NCI-H1436 (cell line): ENCODE data around the gene RNASEH2B.

Experiments
- DNase-seq: peaks from one replicate; lab custom pipeline; 2025; lab: John Stamatoyannopoulos, UW

Gene RNASEH2B

GRCh38 chr13:50941146-50941545, 31.6 kb downstream of the RNASEH2B start:
- no peak for DNase-seq

DNA sequence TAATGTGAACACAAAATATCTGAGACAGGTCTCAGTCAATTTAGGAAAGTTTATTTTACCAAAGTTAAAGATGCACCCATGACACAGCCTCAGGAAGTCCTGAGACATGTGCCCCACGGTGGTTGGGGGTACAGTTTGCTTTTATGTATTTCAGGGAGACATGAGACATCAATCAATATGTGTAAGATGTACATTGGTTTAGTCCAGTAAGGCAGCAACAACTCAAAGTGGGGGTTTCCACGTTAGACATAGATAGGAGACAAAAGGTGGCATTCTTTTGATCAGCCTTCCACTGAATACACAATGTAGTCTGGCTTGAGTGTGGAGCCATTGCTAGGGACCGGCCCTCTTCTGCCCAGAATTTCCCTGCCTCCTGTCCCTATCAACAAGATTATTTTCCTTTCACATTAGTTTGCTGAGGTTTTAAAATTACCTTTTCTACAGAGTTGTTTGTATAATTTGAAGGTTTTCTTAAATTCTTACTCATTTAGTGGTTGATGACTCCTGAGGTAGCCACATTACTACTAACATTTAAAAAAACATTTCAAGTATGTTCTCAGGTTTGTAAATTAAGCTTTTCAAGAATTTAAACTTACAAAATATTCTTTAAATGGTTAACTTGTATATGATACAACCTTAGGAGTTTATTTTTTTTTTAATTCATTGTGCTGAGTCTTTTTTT, 33.2 kb downstream of the RNASEH2B start:
- no peak for DNase-seq

DNA sequence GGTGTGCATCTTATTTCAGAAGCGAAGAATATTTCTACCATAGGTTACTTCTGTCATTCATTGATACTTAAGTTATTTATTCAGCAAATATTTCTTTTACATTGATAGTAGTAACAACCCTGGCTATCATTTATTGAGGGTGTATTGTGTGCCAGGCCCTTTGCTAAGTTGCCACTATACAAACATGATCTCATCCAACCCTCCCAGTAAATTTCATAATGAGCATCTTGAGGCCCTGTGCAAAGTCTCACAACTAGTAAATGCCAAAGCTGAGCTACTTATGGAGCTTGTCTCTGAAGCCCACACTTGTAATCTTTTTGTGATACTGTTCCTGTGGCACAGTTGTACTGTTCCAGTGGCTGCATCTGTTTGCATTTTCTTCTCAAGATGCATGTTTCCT, 36.1 kb downstream of the RNASEH2B start:
- DNase-seq: no peak

DNA sequence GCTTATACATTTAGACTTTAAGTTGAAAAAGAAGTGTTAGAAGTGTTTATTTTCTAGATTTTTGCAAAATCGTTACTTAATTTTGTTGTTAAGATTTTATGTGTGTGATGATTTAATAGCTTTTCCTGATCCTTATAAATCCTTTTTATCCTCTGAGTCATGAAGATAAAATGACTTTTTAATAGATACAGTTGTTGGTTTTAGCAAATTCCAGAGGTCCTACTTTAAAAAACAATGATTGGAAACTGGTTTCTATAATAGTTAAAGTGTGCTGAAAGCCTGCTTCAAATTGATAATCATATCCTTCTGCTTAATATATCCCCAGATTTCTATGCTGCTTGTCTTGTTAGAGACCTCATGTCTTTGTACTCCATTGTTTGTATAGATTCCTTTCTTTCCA, 39.0 kb downstream of the RNASEH2B start:
- no peak for DNase-seq

DNA sequence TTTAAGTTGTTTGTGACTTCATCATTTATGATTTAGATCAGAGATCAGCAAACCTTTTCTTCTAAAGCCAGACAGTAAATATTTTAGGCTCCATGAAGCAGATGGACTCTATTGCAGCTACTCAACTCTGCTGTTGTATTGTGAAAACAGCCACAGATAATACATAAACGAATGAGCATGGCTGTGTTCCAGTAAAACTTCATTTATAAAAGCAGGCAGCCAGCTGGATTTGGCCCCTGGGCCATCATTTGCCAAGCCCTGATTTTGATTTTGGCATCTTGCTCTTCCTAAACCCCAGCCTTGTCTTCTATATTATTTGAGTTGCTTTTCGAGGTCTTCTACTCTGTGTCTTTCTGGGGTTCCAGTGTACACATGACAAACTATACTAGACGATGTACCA, 41.3 kb downstream of the RNASEH2B start:
- no peak for DNase-seq

GRCh38 chr13:50951366-50951765, 41.8 kb downstream of the RNASEH2B start:
- no peak for DNase-seq

GRCh38 chr13:50955241-50955640, 45.6 kb downstream of the RNASEH2B start:
- DNase-seq: no peak

GRCh38 chr13:50955798-50956197, 46.2 kb downstream of the RNASEH2B start:
- DNase-seq: no peak

DNA sequence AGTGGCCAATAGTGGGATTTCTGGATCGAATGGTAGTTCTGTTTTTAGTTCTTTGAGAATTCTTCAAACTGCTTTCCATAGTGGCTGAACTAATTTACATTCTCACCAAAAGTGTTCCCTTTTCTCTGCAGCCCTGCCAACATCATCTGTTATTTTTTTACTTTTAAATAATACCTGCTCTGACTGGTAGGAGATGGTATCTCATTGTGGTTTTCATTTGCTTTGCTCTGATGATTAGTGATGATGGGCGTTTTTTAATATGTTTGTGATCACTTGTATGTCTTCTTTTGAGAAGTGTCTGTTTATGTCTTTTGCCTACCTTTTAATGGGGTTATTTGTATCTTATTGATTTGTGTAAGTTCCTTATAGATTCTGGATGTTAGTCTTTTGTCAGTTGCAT, 48.0 kb downstream of the RNASEH2B start:
- no peak for DNase-seq

GRCh38 chr13:50969691-50970090, 60.1 kb downstream of the RNASEH2B start:
- no peak for DNase-seq

GRCh38 chr13:50970956-50971355, 61.4 kb downstream of the RNASEH2B start:
- no peak for DNase-seq

DNA sequence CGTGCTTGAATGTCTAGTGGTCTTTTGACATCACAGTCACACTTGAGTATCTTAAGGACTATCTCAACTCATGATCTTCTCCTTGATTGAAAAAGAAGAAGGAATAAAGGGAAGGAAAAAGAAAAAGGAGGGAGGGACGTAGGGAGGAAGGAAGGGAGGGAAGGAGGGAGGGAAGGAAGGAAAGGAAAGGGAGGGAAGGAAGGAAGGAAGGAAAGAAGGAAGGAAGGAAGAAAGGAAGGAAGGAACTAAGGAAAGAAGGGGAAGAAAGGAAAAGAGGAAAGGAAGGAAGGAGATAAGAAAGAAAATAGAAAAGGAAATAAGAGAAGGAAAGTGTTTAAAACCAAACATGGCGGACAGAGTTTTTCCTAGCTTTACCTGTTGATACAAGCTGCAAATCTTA, 64.7 kb downstream of the RNASEH2B start:
- DNase-seq: no peak

GRCh38 chr13:50979187-50979586, 69.6 kb downstream of the RNASEH2B start:
- DNase-seq: no peak

DNA sequence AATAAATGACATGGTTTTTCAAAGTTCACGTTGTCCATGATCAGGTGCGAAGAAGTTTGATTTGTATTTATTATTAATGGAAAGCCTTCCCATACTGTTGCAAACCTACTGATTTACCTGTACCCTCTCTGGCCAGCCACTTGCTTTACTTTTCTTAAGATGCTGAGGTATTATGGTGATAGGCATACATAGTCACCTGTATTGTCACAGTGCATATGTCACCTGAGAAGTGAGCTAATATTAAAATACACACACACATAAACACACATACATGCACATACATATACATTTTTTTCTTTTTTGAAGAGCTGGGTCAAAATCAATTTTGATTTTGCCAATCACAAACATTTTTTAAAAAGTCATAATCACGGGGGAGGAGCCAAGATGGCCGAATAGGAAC, 72.1 kb downstream of the RNASEH2B start:
- no peak for DNase-seq

DNA sequence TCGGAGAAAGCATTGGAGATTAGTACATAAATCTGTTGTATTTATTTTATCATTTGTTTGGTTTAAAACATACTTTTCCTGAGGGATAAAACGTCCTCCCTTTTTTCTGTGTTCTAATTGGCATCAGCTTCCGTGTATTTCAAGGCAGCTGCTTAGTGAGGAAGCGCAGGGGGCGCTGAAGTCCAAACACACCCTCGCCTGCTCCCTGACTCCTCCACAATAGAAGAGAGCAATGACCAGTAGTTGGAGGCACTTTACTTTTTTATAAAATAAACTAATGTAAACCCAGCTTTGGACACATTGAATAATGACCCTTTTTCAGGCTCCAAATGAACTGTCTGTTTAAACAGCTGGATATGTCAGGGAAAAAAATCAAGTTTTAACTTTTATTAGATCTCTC, 79.9 kb downstream of the RNASEH2B start:
- no peak for DNase-seq

GRCh38 chr13:50990065-50990817, 80.7 kb downstream of the RNASEH2B start:
- no peak for DNase-seq

GRCh38 chr13:50990818-50991506, 81.4 kb downstream of the RNASEH2B start:
- DNase-seq: no peak

- no peak for DNase-seq
These were observed 82.3 kb downstream of the RNASEH2B start for GRCh38 chr13:50991579-50992521.

DNA sequence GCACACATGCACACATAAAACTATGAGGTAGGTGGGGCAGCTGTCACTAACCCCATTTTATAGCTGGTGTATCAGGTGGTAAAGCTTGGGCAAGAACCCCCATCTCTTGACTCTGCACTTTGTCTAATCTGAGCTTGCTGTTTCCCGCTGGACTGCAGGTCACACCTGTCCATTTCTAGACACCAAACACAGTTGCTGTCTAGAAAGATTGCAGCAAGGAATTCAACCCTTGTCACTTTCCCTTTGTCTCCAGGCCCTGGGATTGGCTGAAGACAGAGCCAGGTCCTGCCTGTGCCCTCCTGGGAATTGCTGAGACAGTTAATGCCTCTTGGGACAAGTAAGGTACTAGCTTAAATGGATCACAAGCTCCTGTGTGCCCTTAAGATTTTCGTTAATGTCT, 83.8 kb downstream of the RNASEH2B start:
- DNase-seq: no peak

GRCh38 chr13:50993934-50994333, 84.3 kb downstream of the RNASEH2B start:
- no peak for DNase-seq

GRCh38 chr13:50994651-50995050, 85.1 kb downstream of the RNASEH2B start:
- DNase-seq: no peak

DNA sequence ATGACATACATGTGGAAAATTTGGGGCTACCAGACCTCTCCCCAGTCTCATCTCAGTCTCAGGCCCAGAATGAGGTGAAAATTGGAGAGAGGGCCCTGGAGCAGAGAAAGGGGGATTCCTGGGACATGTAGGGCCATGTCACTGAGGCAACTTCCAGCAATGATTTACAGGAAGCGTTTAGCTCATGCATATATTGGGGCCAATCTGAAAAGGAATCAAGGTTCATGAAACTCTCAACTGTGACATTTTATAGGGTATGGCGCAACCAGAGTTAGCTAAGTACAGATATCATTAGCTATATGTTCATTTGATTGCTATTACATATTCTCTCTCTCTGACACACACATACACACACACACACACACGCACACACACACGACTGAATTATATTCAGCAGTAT, 86.3 kb downstream of the RNASEH2B start:
- DNase-seq: no peak
